DMS53 (cell line): ENCODE measurements around the gene POLR3H.
"Not testable (repeated sequence)": the region's sequence is repeated elsewhere in the genome, so short reads cannot be mapped to it uniquely, and the experiment has no call there.

Experiments used
- DNase-seq: peaks from one replicate; lab custom pipeline; 2025; lab: John Stamatoyannopoulos, UW

Gene POLR3H

GRCh38 chr22:41543854-41544670, at the start of gene POLR3H:
Gene POLR3H (minus strand): TSS chr22:41544470. CDS start chr22:41544101, 369 bp downstream.
- peak; percentile 99 for DNase-seq

DNA sequence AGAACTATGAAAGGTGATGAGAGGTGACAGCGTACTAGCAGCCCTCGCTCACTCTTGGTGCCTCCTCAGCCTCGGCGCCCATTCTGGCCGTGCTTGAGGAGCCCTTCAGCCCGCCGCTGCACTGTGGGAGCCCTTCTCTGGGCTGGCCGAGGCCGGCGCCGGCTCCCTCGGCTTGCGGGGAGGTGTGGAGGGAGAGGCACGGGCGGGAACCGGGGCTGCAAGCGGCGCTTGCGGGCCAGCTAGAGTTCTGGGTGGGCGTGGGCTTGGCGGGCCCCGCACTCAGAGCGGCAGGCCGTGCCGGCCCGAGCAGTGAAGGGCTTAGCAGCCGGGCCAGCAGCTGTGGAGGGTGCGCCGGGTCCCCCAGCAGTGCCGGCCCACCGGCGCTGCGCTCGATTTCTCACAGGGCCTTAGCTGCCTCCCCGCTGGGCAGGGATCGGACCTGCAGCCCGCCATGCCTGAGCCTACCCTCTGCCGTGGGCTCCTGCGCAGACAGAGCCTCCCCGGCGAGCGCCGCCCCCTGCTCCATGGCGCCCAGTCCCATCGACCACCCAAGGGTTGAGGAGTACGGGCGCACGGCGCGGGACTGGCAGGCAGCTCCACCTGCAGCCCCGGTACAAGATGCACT, 49.2 kb upstream of the POLR3H start:
- not testable (repeated sequence) for DNase-seq

DNA sequence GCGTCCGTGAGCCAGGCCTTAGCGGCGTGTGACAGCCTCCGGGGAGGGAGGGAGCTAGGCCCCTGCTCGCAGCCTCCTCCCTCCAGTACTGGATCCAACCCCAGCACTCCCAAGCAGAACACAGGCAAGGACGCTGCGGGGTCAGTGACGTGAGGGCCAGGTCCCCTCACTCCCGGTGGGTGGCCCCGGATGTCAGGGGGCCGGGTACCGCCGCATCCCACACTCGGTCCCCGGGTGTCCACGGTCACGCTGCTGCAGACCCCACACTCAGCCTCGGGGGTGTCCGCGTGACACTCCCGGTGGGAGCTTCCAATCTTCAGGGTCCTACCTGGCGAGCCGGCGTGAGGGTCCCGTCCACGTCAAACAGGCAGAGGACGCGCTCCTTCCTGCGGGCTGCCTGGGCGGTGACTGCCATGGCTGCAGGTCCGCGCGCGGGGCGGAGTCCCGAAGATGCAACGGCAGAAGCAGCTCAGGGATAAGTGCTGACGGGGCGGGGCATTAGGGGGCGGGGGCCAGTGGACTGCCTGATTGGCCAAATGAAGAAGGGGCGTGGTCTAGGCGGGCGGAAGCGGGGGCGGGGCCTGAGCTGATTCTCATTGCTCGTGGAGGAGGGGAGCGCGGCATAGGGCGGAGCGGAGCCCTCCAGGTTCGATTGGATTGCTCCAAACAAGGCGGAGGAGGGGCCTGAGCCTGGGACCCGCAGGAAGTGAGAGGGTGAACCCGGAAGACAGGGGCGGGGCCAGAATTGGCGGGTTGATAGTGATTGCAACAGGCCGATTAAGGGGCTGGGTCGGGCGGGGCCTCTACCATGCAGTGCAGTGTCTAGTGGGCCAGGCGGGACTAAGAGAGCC, 45.3 kb upstream of the POLR3H start, which contains the start of gene PMM1:
Gene PMM1 (minus strand): TSS at position 450 of the 851 bp plus-strand sequence. CDS start 35 bp downstream, at position 415.
- peak; percentile 99 for DNase-seq

DNA sequence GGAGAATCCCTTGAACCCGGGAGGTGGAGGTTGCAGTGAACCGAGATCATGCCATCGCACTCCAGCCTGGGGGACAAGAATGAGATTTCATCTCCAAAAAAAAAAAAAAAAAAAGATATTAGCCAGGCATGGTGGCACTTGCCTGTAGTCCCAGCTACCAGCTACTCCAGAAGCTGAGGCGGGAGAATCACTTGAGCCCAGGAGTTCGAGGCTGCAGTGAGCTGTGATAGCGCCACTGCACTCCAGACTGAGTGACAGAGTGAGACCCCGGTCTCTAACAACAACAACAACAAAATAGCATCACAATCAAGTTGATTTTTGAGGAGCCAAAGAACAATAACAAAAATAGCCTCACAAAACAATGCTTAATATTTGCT, 43.1 kb upstream of the POLR3H start:
- DNase-seq, result peak; percentile 58

DNA sequence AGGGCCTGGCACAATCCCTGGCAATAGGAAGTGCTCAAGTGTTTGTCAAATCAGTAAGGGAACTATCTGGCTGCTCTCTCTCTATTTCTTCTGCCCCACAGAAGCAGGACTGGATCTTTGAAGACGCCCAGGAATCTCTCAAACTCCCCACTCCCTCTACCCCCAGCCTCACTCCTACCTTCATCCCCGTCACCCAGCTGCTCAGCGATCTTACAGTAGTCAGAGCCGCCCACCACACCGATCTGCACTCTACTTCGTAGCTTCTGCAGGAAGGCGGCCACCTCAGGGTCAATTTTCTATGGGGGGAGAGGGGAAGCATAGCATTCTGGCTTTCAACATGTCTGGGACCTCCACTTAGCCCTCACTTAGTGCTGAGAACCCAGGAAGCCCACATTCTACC, 41.6 kb upstream of the POLR3H start:
- DNase-seq, result no peak

GRCh38 chr22:41584881-41585280, 40.6 kb upstream of the POLR3H start:
- no peak for DNase-seq

DNA sequence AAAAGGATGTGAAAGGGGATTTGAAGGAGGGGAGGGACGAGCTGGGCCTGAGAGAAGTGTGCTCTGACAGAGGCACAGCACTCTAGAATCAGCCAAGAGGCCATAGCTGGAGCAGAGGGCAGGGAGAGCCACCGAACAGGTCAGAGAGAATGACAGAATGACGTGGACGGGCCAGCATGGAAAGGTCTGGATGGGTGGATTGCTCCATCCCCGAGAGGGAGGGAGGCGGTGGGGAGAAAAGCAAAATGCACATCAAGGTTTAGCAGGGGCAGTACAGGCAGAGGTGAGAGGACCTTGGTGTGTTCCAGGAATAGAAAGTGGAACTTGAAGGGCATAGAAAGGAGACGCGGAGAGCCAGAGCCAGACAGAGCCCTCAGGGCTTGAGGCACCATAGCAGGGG, 38.4 kb upstream of the POLR3H start:
- DNase-seq, result no peak

GRCh38 chr22:41579997-41580355, 35.7 kb upstream of the POLR3H start:
- DNase-seq, result no peak

GRCh38 chr22:41579297-41579996, 35.2 kb upstream of the POLR3H start:
- no peak for DNase-seq

DNA sequence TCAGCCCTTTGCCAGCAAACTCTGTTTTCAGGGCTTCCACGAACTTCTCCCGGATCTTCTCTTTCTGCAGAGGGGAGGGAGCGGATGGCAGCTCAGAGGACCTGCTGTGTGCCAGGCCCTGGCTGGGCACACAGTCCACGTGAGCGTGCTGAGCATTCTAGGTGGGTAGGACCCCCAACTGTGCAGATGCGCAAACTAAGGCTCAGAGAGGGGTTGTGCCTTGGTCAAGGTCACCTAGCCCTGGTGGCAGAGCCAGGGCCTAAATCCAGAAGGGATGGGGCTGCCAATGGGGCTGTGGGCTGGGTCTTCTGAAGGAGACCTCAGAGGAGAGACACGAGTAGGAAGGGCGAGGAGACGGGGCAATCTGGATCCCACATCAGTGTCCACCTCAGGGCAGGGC, 34.5 kb upstream of the POLR3H start:
- DNase-seq, result no peak

- DNase-seq, result no peak
Observed at GRCh38 chr22:41578114-41578513, 33.8 kb upstream of the POLR3H start.

- peak; percentile 72 for DNase-seq
Observed at GRCh38 chr22:41576877-41577276, 32.6 kb upstream of the POLR3H start.

- DNase-seq, result no peak
Observed at GRCh38 chr22:41575533-41575932, 31.3 kb upstream of the POLR3H start.

GRCh38 chr22:41574847-41575381, 30.6 kb upstream of the POLR3H start:
- DNase-seq, result no peak

- no peak for DNase-seq
Observed at GRCh38 chr22:41573677-41574076, 29.4 kb upstream of the POLR3H start.

DNA sequence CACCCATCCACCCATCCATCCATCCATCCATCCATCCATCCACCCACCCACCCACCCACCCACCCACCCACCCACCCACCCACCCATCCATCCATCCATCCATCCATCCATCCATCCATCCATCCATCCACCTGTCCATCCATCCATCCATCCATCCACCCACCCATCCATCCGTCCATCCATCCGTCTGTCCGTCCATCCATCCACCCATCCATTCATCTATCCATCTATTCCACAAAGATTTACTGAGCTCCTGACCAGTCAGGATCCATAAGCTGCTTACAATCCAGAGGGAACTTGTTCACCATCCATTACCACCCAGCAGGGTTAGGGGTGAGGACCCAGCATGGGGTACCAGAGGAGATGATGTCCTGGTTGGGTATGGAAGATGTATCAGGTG, 28.0 kb upstream of the POLR3H start:
- not testable (repeated sequence) for DNase-seq

DNA sequence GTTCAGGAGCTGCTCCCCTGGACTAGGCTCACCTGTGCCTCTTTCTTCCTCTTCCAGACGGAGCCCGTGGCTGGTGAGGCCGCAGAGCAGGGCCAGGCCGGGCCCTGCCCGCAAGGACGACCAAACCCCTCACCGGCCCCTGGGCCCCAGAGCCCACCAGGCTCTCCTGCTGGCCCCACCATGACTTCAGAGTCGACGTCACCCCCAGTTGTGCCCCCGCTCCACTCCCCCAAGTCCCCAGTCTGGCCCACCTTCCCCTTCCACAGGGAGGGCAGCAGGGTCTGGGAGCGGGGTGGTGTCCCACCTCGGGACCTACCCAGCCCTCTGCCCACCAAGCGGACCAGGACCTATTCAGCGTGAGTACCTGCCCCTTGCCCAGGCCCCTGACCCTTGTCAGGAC, 27.5 kb upstream of the POLR3H start:
- DNase-seq, result no peak

- no peak for DNase-seq
Observed at GRCh38 chr22:41570221-41570620, 26.0 kb upstream of the POLR3H start.

DNA sequence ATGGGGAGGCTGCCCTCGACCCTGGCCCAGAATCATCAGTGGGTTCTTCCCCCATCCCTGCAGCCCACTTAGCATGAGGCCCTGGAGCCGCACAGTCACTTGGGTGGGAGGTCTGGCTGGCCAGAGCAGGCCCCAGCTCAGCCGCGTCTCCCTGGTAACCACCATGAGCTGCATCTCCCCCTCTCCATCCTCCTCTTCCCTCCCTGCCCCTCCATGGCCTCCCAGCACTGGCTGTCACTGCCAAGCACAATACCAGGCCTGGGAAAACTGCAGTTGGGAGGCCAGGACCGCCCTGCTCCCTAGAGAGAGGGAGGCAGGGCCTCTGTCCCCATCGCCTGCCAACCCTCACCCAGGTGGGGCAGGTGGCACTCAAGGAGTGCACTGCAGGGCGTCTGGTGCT, 24.5 kb upstream of the POLR3H start:
- DNase-seq, result no peak

DNA sequence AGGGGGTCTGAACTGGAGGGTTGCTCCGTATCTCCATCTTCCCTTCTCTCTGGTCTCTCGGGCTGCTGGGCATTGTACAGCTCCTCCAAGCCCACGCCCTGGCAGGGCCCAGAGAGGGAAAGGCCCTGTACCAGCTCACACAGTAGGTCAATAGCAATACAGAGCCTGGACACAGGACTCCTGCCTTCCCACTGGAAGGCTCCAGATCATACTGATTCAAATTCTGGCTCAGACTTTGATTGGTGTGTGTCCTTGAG, 23.2 kb upstream of the POLR3H start:
- no peak for DNase-seq

GRCh38 chr22:41565403-41566054, 21.3 kb upstream of the POLR3H start:
- peak; percentile 59 for DNase-seq

GRCh38 chr22:41564563-41564962, 20.3 kb upstream of the POLR3H start:
- peak; percentile 23 for DNase-seq
